NB4 (cell line): ENCODE measurements around the gene DNPH1.

Experiments
- DNase-seq: peaks from one replicate; pipeline ENCODE4 v3.0.0; 2010; ENCODE audit warnings: low read depth
- H3K4me3 ChIP-seq: one replicate; pipeline ENCODE4 v1.5.1; 2011; ENCODE audit warnings: mild to moderate bottlenecking, low read depth, low read length, moderate library complexity
- MAX ChIP-seq: IDR thresholded peaks from 2 replicates; pipeline ENCODE4 v1.6.1; 2011; ENCODE audit warnings: low read depth, low read length
- MYC ChIP-seq: IDR thresholded peaks from 2 replicates; pipeline ENCODE4 v1.6.1; 2011; ENCODE audit warnings: low read depth, low read length
- POLR2A ChIP-seq: IDR thresholded peaks from 2 replicates; pipeline ENCODE4 v1.6.1; 2011; ENCODE audit warnings: mild to moderate bottlenecking; ENCODE audit not compliant: insufficient read length; ENCODE audit errors: extremely low read depth
- TF ChIP-seq, protein P1 (sequence below): IDR thresholded peaks from one replicate; pipeline ENCODE4 v1.5.1; 2012; ENCODE audit warnings: low read depth, low read length

The DNPH1 gene

GRCh38 chr6:43229803-43230620, 731 bp upstream of the DNPH1 start:
- no peak for DNase-seq
- H3K4me3 ChIP-seq = no peak overlapping the region
- no peak for TF ChIP-seq MYC
- no peak for TF ChIP-seq MAX
- TF ChIP-seq, protein P1, sequence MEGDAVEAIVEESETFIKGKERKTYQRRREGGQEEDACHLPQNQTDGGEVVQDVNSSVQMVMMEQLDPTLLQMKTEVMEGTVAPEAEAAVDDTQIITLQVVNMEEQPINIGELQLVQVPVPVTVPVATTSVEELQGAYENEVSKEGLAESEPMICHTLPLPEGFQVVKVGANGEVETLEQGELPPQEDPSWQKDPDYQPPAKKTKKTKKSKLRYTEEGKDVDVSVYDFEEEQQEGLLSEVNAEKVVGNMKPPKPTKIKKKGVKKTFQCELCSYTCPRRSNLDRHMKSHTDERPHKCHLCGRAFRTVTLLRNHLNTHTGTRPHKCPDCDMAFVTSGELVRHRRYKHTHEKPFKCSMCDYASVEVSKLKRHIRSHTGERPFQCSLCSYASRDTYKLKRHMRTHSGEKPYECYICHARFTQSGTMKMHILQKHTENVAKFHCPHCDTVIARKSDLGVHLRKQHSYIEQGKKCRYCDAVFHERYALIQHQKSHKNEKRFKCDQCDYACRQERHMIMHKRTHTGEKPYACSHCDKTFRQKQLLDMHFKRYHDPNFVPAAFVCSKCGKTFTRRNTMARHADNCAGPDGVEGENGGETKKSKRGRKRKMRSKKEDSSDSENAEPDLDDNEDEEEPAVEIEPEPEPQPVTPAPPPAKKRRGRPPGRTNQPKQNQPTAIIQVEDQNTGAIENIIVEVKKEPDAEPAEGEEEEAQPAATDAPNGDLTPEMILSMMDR = no peak
- no peak for TF ChIP-seq POLR2A

DNA sequence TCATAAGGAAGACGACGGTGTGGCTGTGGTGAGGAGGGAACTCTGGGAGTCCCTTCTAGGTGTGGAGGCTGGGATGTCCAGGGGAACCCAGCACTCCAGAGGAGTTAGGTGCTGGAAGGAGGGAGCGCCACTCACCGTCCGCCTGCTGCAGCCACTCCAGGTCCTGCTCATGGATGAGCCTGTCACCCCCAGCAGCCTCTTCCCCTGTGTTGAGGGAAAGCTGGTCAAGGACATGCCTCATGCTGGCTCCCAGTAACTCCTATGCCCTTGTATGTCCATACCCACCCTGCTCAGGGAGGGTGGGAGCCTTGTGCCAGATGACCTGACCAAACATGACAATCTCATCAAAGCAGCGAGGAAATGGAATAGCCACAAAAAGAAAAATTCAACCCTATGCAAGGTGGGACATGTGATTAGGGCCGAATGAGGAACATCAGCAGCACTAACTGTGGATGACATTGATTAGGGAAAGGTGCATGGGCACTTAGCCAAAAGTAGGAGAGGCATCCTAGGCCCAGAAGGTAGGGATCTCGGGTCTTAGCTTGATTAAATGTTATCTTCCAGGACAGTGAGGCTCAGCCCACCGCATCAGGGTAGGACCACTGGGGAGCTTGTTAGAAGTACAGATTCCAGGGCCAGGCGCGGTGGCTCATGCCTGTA, 3.0 kb downstream of the DNPH1 start:
- DNase-seq = no peak
- no peak overlapping the region for H3K4me3 ChIP-seq
- TF ChIP-seq POLR2A (no peak), MYC (no peak), MAX (no peak)
- TF ChIP-seq, protein P1 = no peak

DNA sequence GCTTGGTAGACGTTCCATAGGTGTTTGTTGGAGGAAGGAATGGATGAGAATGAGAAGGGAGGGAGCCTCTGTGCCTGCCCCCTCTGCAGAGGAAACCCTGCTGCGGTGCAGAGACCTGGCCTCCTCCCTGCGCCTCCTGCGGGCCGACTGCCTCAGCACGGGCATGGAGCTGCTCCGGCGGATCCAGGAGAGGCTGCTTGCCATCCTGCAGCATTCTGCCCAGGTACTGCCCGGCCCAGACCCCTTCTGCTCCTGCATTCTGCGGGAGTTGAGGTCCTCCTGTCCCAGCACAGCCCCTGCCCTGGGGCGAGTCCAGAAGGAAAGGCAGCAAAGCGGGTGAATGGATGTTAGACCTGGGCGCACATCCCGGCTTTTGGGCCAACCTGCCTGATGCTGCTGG, 6.1 kb downstream of the DNPH1 start:
- DNase-seq = no peak
- TF ChIP-seq MYC (no peak), POLR2A (no peak), MAX (no peak)
- TF ChIP-seq, protein P1 = no peak
- H3K4me3 ChIP-seq = no peak overlapping the region

DNA sequence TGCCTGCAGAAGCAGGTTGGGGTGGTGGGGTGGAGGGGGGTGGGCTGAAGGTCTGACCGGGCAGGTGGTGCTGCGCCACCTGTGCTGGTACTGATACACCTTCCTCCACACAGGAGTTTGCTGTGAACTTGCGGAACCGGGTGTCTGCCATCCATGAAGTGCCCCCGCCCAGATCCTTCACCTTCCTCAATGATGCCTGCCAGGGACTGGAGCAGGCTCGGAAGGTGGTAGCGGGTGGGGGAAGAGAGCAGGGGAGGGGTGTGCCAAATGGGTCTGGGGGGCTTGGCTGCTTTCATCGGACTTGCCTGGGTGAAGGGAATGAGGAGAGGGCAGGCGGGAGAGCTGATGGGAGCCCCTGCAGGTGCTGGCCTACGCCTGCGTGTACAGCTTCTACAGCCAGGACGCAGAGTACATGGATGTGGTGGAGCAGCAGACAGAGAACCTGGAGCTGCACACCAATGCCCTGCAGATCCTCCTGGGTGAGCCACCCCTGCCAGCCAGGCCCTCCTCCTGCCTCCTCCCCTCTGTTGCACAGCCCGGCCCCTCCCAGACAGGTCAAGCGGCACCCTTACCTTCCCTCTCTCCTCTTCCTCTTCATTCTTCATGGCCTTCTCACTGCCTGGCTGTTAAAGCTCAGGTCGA, 6.7 kb downstream of the DNPH1 start:
- no peak for DNase-seq
- TF ChIP-seq MAX = no peak
- no peak for TF ChIP-seq MYC
- TF ChIP-seq, protein P1 = no peak
- no peak for TF ChIP-seq POLR2A
- no peak overlapping the region for H3K4me3 ChIP-seq

- TF ChIP-seq, protein P1 = no peak
- TF ChIP-seq POLR2A (no peak), MAX (no peak), MYC (no peak)
- no peak overlapping the region for H3K4me3 ChIP-seq
- DNase-seq = no peak
Observed at GRCh38 chr6:43221046-43221972, 8.0 kb downstream of the DNPH1 start.
